Superior temporal gyrus (tissue), 1 donor: ENCODE data around the gene FAM135A.
"Not testable (repeated sequence)": the region's sequence is repeated elsewhere in the genome, so short reads cannot be mapped to it uniquely, and the experiment has no call there.

Experiments used
- DNase-seq: peaks from one replicate; pipeline ENCODE4 v3.0.0-alpha.2; 2016; ENCODE audit errors: extremely low spot score

Gene FAM135A

DNA sequence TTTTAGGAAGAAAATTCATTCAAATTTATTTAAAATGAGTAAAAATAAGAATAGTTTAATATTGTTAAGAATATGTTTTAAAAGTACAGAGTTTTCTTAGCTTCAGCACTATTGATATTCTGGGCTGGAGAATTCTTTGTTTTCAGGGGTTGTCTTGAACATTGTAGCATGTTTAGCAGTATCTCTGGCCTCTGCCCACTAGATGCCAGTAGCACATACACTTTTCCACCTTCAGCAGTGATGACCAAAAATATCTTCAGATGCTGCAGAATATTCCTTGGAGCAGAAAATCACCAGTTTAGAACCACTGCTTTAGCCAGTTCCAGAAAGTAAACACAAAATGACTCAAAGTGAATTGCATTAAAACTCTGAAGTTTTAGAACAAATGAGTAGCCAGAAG, 134.0 kb downstream of the FAM135A start:
- DNase-seq = peak; percentile 67

DNA sequence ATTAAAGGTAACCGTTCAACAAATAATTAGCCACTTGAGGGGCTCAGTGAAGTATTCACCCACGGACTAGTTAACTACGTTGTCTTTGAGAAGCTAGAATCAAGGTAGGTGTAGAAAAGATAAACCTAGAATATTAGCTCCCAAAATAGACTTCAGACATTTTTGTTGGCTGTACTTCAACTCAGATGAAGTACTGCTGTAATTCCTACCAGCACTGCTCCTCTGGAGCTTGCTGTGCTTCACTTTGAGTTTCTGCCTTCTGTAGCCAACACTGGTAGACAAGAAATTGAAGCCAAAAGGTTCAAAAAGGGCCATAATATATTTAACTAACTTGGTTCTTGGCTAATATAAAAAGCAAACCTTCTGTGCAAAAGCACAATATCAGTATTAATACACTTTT, 134.6 kb downstream of the FAM135A start:
- no peak for DNase-seq

DNA sequence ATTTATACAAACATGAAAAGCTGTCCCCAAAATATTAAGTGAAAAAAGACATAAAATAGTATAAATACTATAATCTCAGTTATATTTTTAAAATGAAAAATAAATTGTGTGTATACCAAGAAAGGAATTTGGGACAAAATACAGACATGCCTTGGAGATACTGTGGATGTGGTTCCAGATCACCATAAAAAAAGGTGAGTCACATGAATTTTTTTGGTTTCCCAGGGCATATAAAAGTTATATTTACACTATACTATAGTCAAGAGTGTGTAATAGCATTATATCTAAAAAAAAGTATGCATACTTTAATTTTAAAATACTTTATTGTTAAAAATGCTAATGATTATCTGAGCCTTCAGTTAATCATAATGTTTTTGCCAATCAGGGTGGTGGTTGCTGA, 136.0 kb downstream of the FAM135A start:
- no peak for DNase-seq

DNA sequence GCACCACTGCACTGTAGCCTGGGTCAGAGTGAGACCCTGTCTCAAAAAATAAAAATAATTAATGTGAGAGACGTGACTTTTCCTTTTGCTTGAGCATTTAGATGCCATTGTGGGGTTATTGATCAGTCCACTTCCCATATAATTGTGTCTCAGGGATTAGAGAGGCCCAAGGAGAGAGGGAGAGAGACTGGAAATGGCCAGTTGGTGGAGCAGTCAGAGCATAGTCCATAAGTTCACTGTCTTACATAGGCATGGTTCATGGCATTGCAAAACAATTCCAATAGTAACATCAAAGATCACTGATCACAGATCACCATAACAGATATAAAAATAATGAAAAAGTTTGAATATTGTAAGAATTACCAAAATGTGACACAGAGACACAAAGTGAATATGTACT, 138.3 kb downstream of the FAM135A start:
- no peak for DNase-seq

DNA sequence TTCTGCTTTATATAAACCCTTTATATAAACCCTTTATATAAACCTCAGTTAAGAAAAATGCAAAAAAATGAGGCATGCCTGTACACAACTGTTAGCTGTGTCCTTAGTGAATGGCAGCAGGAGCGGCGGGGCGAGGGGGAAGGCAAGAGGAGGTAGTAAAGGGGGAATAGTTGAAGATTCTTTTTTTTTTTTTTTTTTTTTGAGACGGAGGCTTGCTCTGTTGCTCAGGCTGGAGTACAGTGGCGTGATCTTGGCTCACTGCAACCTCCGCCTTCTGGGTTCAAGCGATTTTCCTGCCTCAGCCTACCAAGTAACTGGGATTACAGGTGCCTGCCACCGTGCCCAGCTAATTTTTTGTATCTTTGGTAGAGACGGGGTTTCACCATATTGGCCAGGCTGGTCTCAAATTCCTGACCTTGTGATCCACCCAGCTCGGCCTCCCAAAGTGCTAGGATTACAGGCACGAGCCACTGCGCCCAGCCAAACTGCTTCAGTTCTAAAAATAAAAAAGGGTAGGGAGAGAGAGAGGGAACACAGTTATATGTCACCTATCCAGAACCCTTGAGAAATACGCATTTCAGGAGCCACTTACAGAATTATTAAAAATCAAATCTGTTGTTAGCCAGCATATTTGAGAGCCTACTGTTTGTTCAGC, 139.1 kb downstream of the FAM135A start:
- not testable (repeated sequence) for DNase-seq

DNA sequence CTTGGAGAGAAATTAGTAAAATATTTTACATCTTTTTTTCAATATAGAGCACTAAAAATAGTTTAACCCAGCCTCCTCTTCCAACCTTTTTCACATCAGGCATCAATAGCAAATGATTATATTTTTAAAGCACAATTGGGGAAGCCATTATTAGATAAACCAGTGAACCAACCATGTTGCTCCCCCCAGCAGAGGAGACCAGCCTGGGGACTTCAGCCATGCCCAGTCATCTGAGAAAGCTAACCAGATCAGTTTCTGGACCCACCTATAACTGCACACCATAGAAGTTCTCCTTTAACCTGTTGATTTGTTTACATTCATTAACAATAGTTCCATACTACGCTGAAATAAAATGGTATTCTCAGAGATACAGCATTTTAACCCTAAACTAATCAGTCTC, 139.7 kb downstream of the FAM135A start:
- DNase-seq = no peak

DNA sequence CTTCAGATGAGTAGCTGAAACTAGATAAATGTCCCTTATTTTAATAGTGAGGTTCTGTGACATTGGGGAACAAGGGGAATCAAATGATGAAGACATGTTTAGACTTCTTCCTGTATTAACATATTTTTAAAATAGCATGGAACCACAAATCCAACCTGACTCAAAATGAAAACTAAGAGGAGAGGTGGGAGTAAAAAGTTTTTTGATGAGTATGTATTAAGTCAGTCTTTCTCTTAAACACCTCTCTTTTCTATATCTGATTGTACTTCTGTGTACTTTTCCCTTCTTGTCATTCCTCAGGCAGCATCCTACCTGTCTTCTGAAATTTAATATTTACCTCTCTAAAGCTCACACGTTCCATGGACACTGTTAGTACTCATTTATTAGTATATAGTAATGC, 144.7 kb downstream of the FAM135A start:
- DNase-seq = no peak

DNA sequence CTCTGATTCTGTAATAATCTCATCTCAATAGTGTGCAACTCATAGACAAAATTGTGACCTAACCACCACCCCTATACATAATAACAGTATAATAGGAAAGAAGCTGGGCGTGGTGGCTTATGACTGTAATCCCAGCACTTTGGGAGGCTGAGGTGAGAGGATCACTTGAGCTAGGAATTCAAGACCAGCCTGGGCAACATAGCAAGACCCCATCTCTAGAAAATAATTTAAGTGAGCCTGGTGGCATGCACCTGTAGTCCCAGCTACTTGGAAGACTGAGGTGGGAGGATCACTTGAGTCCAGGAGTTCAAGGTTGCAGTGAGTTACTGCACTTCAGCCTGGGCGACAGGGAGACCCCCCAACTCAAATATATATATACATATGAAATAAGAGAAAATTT, 149.1 kb downstream of the FAM135A start:
- not testable (repeated sequence) for DNase-seq

DNA sequence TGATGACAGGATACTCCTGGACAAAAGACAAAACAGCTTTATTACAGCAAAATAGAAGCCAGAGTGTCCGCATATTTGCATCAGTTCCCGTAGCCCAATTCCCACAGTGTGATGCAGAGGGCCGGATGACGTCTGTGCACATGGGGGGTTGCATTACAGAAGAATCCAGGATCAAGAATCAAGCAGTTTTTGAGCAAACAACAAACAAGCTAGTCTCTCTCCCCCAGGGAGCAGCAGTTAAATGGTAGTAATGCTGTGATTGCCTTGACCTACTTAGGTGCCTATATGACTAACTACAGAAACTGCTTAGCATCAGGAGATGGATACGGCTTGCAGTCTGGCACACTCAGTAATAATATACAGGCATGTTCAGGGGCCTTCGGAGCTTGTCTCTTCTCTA, 150.2 kb downstream of the FAM135A start:
- DNase-seq = no peak

DNA sequence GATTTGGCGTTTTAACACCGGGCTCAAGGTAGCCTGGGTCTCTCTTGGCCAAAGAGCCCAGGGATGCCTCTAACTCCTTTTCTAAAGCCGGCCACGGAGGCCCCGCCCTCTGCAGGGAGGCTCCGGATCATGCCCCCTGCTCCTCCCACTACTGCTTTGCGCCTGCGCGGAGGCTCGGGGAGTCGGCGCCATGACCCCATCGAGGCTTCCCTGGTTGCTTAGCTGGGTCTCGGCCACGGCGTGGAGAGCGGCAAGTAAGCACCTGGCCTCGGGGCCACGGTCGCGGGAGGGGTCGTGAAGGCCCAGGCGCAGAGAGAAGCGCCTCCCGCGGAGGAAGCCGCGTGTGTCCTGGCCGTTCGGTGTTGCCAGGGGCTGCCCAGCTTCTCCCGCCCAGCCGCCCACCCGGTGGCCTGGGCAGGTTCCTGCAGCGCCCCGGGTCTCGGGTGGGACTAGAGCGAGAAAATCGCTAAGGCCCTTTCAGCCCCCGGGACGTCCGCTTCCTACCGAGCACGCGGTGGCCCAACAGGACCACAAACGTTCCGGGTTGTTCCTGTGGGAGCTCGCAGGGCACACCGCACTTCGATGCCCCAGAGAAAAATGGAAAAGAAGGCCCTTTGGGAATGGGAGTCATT, 153.6 kb downstream of the FAM135A start, which contains the start of gene SDHAF4:
TSS of gene SDHAF4 (plus strand) at position 180 of the 632 bp plus-strand sequence. CDS start at position 191, 11 bp downstream.
- peak; percentile 96 for DNase-seq

DNA sequence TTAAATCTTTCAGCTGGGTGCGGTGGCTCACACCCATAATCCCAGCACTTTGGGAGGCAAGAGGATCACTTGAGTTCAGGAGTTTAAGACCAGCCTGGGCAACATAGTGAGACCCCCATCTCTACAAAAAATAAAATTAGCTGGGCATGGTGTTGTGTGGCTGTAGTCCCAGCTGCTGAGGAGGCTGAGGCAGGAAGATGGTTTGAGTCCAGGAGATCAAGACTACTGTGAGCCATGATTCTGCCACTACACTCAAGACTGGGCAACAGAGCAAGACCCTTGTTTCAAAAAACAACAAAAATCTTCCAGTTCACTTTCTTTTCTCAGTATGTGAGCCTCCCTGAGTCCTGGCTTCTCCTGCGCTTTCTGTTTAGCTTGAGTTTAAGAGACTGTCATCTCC, 161.3 kb downstream of the FAM135A start:
- no peak for DNase-seq

DNA sequence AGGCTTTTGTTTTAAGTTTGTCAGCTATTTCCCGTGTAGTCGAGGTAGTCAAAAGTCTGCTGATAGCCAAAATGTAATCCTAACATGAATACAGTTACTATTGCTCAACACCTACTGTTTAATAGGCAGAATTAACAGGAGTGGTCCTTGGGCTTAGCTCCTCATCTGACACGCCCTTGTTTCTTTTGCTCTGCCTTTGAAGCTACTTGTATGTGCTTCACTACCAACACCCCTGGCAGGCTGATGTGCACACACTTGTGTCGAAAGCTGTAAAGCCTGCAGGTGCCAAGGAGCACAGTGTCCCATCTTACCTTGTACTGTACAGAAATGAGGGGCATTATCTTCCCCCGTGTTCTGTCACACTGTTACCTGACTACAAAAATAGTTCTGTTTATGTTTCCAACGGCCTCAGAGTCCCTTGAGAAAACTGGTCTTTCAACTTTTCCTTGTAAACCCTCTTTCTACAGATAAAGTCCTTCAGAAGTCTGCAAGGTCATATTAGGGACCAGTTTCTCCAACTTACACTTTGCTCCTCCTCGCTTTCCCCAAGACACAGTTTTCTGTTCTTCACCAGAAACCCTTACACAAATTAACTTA, 162.7 kb downstream of the FAM135A start:
- DNase-seq = no peak

DNA sequence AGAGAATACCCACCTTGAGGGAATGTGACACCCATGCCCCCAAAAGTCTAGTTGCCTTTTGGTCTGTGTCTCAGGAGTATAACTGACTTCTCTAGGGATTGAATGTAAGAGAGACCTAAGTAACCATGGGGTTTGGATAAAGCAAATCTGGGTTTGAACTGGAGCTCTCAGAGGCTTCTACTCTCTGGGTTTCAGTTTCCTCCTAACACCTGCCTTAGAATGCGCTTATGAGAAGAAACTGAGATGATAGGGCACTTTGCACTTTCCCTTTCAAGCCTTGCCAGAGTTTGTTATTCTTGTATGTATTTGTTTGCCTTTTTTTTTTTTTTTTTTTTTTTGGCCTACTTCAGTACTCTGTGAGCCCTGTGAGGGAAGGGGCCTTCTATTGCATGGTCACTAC, 172.8 kb downstream of the FAM135A start:
- DNase-seq = no peak

DNA sequence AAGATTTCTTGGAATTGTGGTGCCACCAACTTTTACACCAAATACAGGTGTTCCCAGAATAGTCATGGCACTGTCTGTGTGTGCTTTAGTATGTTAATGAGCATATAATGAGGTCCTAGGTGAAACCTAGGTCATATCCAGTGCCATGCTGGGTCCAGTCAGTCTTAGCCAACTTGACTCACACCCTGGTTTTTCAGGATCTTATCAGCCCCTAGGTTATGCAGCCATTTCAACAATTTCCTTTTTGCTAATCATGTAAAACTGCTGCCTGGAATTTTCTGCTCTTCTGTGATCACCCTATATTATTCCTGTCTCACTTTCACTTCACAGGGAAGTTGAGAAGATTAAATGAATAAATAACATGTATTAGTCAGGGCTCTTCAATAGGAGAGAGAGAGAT, 177.1 kb downstream of the FAM135A start:
- no peak for DNase-seq

DNA sequence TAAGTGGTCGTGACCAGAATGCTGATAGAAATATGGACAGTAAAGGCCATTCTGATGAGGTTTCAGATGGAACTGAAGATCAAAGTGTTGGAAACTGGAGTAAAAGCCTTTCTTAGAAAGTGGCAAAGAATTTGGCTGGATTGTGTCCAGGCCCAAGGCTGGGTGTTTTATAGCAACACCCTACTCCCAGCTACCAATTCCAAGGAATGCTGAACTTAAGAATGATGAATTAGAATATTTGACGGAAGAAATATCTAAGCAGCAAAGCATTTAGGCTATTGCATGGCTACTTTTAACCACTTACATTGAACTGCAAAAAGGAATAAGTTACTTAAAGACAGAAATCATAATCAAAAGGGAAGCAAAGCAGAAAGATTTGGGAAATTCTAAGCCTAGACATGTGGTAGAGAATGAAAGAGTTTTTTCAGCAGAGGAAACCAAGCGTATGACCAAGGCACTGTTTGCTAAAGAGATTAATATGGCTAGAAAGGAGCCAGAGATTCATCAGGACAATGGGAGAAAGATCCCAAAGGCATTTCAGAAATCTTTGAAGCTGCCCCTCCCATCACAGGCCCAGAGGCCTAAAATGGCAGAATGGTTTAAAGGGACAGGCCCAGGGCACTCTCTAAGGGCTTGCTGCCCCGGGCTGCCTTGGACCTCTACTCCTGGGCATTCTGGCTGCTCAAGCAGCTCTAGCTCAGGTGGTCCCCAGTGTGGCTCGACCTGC, 179.2 kb downstream of the FAM135A start:
- no peak for DNase-seq

DNA sequence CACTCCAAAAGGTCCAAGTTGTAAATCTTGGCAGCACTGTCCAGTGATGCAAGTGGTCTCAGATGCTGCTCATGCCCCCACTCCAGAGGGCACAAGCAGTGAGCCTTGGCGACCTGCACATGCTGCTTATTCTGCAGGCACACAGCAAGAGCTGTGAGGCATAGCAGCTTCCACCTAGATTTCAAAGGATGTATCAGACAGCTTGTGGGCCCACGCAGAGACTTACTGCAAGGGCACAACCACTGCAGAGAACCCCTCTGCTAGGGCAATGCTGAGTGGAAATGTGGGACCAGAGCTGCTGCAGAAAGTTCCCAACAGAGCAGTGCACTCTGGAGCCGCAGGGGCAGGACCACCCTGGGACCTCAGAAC, 179.8 kb downstream of the FAM135A start:
- DNase-seq = no peak

DNA sequence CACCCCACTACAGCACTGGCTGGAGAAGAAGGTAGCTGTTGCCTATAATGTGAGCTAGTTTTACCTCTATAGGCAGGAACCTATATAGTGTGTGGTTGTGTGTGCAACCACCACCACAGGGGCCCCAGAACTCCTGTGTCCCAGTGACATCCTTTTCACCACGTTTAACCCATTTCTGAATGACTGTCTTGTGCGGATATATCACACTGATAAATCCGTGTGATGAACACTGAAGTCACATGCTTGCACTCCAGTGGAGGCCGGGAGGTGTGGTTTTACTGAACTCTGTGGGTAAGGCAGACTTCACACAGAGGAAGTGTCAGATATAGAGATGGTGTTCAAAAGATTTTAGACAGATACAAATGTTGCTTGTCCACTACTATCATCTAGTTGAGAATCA, 185.9 kb downstream of the FAM135A start:
- DNase-seq = no peak

DNA sequence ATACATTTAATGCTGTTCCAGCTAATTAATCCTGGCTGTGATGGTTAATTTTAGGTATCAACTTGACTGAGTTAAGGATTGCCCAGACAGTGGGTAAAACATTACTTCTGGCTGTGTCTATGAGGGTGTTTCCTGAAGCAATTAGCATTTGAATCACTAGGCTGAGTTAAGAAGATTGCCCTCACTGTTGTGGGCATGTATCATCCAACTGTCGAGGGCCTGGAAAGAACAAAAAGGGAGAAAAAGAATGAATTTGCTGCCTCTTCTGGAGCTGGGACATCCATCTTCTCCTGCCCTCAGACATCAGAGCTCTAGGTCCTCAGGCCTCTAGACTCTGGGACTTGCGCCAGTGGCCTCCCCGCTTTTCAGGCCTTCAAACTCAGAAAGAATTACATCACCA, 187.7 kb downstream of the FAM135A start:
- no peak for DNase-seq

DNA sequence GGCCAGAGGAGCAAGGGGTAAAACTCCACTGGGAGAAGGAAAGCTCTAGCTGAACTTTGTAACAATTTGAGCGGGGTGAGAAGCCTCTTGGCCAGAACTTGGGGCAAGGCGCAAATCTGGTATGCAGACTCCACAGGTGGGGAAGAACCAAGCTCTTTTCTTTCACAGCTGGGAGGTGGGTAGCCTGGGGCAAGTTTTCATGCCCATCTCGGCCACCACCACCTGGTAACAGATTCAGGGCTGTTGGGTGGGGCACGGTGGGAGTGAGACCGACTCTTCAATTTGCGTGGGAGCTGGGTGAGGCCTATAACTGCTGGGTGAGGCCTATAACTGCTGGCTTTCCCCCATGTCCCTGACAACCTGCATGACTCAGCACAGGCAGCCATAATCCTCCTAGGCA, 190.9 kb downstream of the FAM135A start:
- no peak for DNase-seq

DNA sequence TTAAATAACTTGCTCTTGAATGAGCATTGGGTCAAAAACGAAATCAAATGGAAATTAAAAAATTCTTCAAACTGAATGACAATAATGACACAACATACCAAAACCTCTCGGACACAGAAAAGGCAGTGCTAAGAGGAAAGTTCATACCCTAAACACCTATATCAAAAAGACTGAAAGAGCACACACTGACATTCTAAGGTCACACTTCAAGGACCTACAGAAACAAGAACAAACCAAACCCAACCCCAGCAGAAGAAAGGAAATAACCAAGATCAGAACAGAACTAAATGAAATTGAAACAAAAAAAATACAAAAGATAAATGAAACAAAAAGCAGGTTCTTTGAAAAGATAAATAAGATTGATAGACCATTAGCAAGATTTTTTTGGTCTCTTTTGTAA, 194.1 kb downstream of the FAM135A start:
- DNase-seq = not testable (repeated sequence)

DNA sequence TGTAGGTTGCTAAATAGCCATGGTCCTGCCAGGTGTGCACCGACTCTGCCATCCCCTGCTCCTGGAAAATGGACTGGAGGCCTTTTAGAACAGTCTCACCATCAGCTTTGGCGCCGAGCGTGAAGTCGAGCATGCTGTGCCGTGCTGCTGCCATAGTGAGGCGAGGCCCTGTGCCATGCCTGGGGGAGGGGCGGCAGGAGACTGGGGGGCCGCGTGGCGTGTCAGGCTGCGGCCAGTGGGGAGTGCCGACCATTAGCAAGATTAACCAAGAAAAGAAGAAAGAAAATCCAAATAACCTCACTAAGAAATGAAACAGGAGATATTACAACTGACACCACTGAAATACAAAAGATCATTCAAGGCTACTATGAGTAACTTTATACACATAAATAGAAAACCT, 195.9 kb downstream of the FAM135A start:
- not testable (repeated sequence) for DNase-seq
